HEK293 (cell line): ENCODE results near the gene PODXL2.

ENCODE experiments used
- FEZF1 ChIP-seq: fragments of 450-650 bp; formaldehyde crosslinking; IDR thresholded peaks from 2 replicates; pipeline ENCODE4 v1.5.1; 2016; ENCODE audit warnings: missing biosample characterization, missing genetic modification characterization
- REPIN1 ChIP-seq: fragments of 450-650 bp; formaldehyde crosslinking; IDR thresholded peaks from 2 replicates; pipeline ENCODE4 v1.5.1; 2017; ENCODE audit warnings: missing biosample characterization, missing genetic modification characterization, low read depth
- SCRT1 ChIP-seq: fragments of 450-650 bp; formaldehyde crosslinking; IDR thresholded peaks from 2 replicates; pipeline ENCODE4 v1.5.1; 2016; ENCODE audit warnings: missing biosample characterization, missing genetic modification characterization, borderline replicate concordance
- YY1 ChIP-seq: fragments of 450-650 bp; formaldehyde crosslinking; IDR thresholded peaks from 2 replicates; pipeline ENCODE4 v1.5.1; 2018; ENCODE audit warnings: missing biosample characterization, missing genetic modification characterization
- ZEB2 ChIP-seq: fragments of 450-650 bp; formaldehyde crosslinking; IDR thresholded peaks from 2 replicates; pipeline ENCODE4 v1.5.1; 2016; ENCODE audit warnings: missing biosample characterization, missing genetic modification characterization
- ZFP69B ChIP-seq: fragments of 450-650 bp; formaldehyde crosslinking; IDR thresholded peaks from 2 replicates; pipeline ENCODE4 v1.5.1; 2016; ENCODE audit warnings: missing biosample characterization, missing genetic modification characterization
- ZNF416 ChIP-seq: fragments of 450-650 bp; formaldehyde crosslinking; IDR thresholded peaks from 2 replicates; pipeline ENCODE4 v1.5.1; 2016; ENCODE audit warnings: missing biosample characterization, missing genetic modification characterization
- ZNF623 ChIP-seq: fragments of 450-650 bp; formaldehyde crosslinking; IDR thresholded peaks from 2 replicates; pipeline ENCODE4 v1.5.1; 2016; ENCODE audit warnings: missing biosample characterization, missing genetic modification characterization
- ZNF624 ChIP-seq: fragments of 450-650 bp; formaldehyde crosslinking; IDR thresholded peaks from 2 replicates; pipeline ENCODE4 v1.5.1; 2017; ENCODE audit warnings: missing biosample characterization, missing genetic modification characterization
- TF ChIP-seq, protein P1 (sequence below): fragments of 450-650 bp; formaldehyde crosslinking; IDR thresholded peaks from 2 replicates; pipeline ENCODE4 v1.5.1; 2016; ENCODE audit warnings: missing biosample characterization, missing genetic modification characterization
- TF ChIP-seq, protein P2 (sequence below): fragments of 450-650 bp; formaldehyde crosslinking; IDR thresholded peaks from 2 replicates; pipeline ENCODE4 v1.5.1; 2016; ENCODE audit warnings: missing biosample characterization, missing genetic modification characterization
- TF ChIP-seq, protein P3 (sequence below): fragments of 450-650 bp; IDR thresholded peaks from 2 replicates; pipeline ENCODE4 v1.5.1; 2018; ENCODE audit warnings: missing biosample characterization, missing genetic modification characterization
- TF ChIP-seq, protein P4 (sequence below): fragments of 450-650 bp; formaldehyde crosslinking; IDR thresholded peaks from 2 replicates; pipeline ENCODE4 v1.5.1; 2016; ENCODE audit warnings: missing biosample characterization, missing genetic modification characterization
- TF ChIP-seq, protein P5 (sequence below): fragments of 450-650 bp; formaldehyde crosslinking; IDR thresholded peaks from 2 replicates; pipeline ENCODE4 v1.5.1; 2017; ENCODE audit warnings: missing biosample characterization, missing genetic modification characterization
- TF ChIP-seq, protein P6 (sequence below): fragments of 450-650 bp; formaldehyde crosslinking; IDR thresholded peaks from 2 replicates; pipeline ENCODE4 v1.5.1; 2016; ENCODE audit warnings: missing biosample characterization, missing genetic modification characterization
- TF ChIP-seq, protein P7 (sequence below): fragments of 450-650 bp; formaldehyde crosslinking; IDR thresholded peaks from 2 replicates; pipeline ENCODE4 v1.5.1; 2016; ENCODE audit warnings: missing biosample characterization, missing genetic modification characterization

The PODXL2 gene

DNA sequence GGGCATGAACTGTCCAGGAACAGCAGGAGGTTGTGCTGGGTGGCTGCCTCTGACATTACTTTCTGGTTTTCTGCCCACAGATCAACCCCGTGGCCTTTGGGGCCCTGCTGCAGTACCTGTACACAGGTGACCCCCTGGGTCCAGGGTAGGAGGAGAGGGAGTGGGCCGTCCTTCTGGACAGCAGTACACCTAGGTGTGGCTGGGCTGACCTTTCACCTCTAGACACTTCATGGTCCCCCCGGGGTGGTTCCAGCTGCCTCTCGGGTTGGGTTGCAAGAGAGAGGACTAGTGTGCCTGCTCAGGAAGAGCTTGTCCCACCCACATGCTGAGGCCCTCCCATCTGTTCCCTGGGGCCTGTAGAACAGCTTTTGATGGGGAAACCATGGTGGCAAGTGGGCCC lies 47.5 kb downstream of the PODXL2 start (continued):
- TF ChIP-seq, protein P1, sequence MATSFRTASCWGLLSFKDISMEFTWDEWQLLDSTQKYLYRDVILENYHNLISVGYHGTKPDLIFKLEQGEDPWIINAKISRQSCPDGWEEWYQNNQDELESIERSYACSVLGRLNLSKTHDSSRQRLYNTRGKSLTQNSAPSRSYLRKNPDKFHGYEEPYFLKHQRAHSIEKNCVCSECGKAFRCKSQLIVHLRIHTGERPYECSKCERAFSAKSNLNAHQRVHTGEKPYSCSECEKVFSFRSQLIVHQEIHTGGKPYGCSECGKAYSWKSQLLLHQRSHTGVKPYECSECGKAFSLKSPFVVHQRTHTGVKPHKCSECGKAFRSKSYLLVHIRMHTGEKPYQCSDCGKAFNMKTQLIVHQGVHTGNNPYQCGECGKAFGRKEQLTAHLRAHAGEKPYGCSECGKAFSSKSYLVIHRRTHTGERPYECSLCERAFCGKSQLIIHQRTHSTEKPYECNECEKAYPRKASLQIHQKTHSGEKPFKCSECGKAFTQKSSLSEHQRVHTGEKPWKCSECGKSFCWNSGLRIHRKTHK (tag by site-specific recombination), result no peak
- TF ChIP-seq FEZF1 (tag by site-specific recombination), result no peak
- no peak for TF ChIP-seq ZNF624 (tag by site-specific recombination)
- TF ChIP-seq, protein P2, sequence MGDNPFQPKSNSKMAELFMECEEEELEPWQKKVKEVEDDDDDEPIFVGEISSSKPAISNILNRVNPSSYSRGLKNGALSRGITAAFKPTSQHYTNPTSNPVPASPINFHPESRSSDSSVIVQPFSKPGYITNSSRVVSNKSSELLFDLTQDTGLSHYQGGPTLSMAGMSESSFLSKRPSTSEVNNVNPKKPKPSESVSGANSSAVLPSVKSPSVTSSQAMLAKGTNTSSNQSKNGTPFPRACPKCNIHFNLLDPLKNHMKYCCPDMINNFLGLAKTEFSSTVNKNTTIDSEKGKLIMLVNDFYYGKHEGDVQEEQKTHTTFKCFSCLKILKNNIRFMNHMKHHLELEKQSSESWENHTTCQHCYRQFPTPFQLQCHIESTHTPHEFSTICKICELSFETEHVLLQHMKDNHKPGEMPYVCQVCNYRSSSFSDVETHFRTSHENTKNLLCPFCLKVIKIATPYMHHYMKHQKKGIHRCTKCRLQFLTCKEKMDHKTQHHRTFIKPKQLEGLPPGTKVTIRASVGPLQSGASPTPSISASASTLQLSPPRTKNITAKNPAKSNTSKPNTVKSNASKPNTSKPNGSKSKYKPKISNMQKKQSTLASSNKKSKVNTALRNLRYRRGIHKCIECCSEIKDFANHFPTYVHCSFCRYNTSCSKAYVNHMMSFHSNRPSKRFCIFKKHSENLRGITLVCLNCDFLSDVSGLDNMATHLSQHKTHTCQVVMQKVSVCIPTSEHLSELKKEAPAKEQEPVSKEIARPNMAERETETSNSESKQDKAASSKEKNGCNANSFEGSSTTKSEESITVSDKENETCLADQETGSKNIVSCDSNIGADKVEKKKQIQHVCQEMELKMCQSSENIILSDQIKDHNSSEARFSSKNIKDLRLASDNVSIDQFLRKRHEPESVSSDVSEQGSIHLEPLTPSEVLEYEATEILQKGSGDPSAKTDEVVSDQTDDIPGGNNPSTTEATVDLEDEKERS, result no peak
- no peak for TF ChIP-seq ZEB2 (tag by site-specific recombination)
- no peak for TF ChIP-seq SCRT1 (tag by site-specific recombination)
- no peak for TF ChIP-seq ZNF416
- TF ChIP-seq, protein P3, sequence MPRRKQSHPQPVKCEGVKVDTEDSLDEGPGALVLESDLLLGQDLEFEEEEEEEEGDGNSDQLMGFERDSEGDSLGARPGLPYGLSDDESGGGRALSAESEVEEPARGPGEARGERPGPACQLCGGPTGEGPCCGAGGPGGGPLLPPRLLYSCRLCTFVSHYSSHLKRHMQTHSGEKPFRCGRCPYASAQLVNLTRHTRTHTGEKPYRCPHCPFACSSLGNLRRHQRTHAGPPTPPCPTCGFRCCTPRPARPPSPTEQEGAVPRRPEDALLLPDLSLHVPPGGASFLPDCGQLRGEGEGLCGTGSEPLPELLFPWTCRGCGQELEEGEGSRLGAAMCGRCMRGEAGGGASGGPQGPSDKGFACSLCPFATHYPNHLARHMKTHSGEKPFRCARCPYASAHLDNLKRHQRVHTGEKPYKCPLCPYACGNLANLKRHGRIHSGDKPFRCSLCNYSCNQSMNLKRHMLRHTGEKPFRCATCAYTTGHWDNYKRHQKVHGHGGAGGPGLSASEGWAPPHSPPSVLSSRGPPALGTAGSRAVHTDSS (tag by site-specific recombination), result no peak
- TF ChIP-seq YY1 (tag by site-specific recombination), result no peak
- TF ChIP-seq, protein P4, sequence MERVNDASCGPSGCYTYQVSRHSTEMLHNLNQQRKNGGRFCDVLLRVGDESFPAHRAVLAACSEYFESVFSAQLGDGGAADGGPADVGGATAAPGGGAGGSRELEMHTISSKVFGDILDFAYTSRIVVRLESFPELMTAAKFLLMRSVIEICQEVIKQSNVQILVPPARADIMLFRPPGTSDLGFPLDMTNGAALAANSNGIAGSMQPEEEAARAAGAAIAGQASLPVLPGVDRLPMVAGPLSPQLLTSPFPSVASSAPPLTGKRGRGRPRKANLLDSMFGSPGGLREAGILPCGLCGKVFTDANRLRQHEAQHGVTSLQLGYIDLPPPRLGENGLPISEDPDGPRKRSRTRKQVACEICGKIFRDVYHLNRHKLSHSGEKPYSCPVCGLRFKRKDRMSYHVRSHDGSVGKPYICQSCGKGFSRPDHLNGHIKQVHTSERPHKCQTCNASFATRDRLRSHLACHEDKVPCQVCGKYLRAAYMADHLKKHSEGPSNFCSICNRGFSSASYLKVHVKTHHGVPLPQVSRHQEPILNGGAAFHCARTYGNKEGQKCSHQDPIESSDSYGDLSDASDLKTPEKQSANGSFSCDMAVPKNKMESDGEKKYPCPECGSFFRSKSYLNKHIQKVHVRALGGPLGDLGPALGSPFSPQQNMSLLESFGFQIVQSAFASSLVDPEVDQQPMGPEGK (tag by site-specific recombination), result no peak
- TF ChIP-seq, protein P5, sequence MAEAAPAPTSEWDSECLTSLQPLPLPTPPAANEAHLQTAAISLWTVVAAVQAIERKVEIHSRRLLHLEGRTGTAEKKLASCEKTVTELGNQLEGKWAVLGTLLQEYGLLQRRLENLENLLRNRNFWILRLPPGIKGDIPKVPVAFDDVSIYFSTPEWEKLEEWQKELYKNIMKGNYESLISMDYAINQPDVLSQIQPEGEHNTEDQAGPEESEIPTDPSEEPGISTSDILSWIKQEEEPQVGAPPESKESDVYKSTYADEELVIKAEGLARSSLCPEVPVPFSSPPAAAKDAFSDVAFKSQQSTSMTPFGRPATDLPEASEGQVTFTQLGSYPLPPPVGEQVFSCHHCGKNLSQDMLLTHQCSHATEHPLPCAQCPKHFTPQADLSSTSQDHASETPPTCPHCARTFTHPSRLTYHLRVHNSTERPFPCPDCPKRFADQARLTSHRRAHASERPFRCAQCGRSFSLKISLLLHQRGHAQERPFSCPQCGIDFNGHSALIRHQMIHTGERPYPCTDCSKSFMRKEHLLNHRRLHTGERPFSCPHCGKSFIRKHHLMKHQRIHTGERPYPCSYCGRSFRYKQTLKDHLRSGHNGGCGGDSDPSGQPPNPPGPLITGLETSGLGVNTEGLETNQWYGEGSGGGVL (tag by site-specific recombination), result no peak
- TF ChIP-seq REPIN1 (tag by site-specific recombination), result no peak
- TF ChIP-seq, protein P6, sequence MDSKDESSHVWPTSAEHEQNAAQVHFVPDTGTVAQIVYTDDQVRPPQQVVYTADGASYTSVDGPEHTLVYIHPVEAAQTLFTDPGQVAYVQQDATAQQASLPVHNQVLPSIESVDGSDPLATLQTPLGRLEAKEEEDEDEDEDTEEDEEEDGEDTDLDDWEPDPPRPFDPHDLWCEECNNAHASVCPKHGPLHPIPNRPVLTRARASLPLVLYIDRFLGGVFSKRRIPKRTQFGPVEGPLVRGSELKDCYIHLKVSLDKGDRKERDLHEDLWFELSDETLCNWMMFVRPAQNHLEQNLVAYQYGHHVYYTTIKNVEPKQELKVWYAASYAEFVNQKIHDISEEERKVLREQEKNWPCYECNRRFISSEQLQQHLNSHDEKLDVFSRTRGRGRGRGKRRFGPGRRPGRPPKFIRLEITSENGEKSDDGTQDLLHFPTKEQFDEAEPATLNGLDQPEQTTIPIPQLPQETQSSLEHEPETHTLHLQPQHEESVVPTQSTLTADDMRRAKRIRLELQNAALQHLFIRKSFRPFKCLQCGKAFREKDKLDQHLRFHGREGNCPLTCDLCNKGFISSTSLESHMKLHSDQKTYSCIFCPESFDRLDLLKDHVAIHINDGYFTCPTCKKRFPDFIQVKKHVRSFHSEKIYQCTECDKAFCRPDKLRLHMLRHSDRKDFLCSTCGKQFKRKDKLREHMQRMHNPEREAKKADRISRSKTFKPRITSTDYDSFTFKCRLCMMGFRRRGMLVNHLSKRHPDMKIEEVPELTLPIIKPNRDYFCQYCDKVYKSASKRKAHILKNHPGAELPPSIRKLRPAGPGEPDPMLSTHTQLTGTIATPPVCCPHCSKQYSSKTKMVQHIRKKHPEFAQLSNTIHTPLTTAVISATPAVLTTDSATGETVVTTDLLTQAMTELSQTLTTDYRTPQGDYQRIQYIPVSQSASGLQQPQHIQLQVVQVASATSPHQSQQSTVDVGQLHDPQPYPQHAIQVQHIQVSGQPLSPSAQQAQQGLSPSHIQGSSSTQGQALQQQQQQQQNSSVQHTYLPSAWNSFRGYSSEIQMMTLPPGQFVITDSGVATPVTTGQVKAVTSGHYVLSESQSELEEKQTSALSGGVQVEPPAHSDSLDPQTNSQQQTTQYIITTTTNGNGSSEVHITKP (tag by site-specific recombination), result no peak
- TF ChIP-seq ZNF623 (tag by site-specific recombination), result no peak
- no peak for TF ChIP-seq ZFP69B
- TF ChIP-seq, protein P7, sequence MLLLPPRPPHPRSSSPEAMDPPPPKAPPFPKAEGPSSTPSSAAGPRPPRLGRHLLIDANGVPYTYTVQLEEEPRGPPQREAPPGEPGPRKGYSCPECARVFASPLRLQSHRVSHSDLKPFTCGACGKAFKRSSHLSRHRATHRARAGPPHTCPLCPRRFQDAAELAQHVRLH (tag by site-specific recombination), result no peak
